Vagina (tissue), 2 donors: ENCODE data around the gene GLIPR1L1. TPM values are rescaled to one million over a fixed set of nuclear protein-coding genes. Genes with fewer than 3 reads are reported as not detected.

Experiments used
- DNase-seq, 2 donors: peaks; one replicate each; pipeline ENCODE4 v3.0.0-alpha.2; 2017; ENCODE audit errors: extremely low spot score in 2 of 2
- H3K27ac ChIP-seq: fragments of 200-600 bp; sonication (generic); one replicate; pipeline ENCODE4 v1.5.1; 2019
- H3K27me3 ChIP-seq: fragments of 200-600 bp; sonication (generic); one replicate; pipeline ENCODE4 v1.5.1; 2019
- H3K36me3 ChIP-seq, 2 donors: fragments of 200-600 bp; sonication (generic); one replicate each; pipeline ENCODE4 v1.5.1; 2017 to 2019
- H3K4me1 ChIP-seq: fragments of 200-600 bp; sonication (generic); one replicate; pipeline ENCODE4 v1.5.1; 2019
- H3K4me3 ChIP-seq, 2 donors: fragments of 200-600 bp; sonication (generic); 1 replicate in 1 of 2; 2 replicates in 1 of 2; pipeline ENCODE4 v1.5.1; 2016 to 2019
- H3K9me3 ChIP-seq: fragments of 200-600 bp; sonication (generic); one replicate; pipeline ENCODE4 v1.5.1; 2019
- POLR2A ChIP-seq, 2 donors: fragments of 450-650 bp; IDR thresholded peaks; one replicate each; pipeline ENCODE4 v1.6.1; 2017; ENCODE audit warnings: antibody characterized with exemption in 2 of 2, mild to moderate bottlenecking in 2 of 2, moderate library complexity in 2 of 2
- POLR2AphosphoS5 ChIP-seq, 2 donors: sonication (generic); formaldehyde crosslinking; IDR thresholded peaks; one replicate each; pipeline ENCODE4 v1.9.0; 2017; ENCODE audit warnings: antibody characterized with exemption in 2 of 2, mild to moderate bottlenecking in 2 of 2, low read depth in 1 of 2; ENCODE audit not compliant: insufficient read depth in 1 of 2
- intact Hi-C: fragments of 100-400 bp; cut with DNase I; formaldehyde crosslinking; loops from one replicate; pipeline ENCODE4 v1.15.1; 2023
- total RNA-seq: library from RNA; depleted of rRNA; stranded (reverse); fragments of >200 nt; gene quantifications from one replicate; pipeline ENCODE4 v1.2.3, GENCODE V29; 2016
- TF ChIP-seq, protein P1 (sequence below), 3 experiments: fragments of 450-650 bp in 2 of 3; fragments of 200-600 bp in 1 of 3; sonication (generic) in 1 of 3; IDR thresholded peaks; one replicate each; pipeline ENCODE4 v1.5.1; 2017 to 2019; ENCODE audit warnings: antibody characterized with exemption in 3 of 3, mild to moderate bottlenecking in 2 of 3, moderate library complexity in 2 of 3

The GLIPR1L1 gene
- total RNA-seq, 1 donor from 2014 or later = not detected

DNA sequence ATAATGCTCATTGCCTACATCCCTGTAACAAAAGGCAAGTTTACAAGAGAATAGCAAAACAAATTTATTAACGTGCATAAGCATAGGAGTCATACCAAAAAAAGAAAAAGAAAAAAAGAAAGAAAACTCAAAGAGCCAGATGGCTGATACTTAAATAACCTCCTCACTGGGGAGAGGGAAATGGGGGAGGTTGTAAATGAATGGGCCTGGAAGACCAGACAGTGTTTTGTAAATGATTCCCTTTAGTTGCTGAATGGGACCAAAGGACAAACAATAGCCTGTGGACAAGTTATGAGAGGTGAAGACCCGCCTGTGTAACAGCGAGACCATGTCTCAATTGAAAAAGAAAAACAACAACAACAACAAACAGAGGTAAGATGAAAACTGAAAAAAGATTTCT is 39.7 kb upstream of the GLIPR1L1 start:
- Histone ChIP-seq H3K4me1 (no peaks in the 10 kb centered on the region), H3K27ac (no peak overlapping the region), H3K9me3 (no peaks in the 10 kb centered on the region), H3K4me3 (no peak overlapping the region), H3K36me3 (no peaks in the 10 kb centered on the region), H3K27me3 (no peaks in the 10 kb centered on the region)
- DNase-seq = no peak
- TF ChIP-seq, protein P1, sequence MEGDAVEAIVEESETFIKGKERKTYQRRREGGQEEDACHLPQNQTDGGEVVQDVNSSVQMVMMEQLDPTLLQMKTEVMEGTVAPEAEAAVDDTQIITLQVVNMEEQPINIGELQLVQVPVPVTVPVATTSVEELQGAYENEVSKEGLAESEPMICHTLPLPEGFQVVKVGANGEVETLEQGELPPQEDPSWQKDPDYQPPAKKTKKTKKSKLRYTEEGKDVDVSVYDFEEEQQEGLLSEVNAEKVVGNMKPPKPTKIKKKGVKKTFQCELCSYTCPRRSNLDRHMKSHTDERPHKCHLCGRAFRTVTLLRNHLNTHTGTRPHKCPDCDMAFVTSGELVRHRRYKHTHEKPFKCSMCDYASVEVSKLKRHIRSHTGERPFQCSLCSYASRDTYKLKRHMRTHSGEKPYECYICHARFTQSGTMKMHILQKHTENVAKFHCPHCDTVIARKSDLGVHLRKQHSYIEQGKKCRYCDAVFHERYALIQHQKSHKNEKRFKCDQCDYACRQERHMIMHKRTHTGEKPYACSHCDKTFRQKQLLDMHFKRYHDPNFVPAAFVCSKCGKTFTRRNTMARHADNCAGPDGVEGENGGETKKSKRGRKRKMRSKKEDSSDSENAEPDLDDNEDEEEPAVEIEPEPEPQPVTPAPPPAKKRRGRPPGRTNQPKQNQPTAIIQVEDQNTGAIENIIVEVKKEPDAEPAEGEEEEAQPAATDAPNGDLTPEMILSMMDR (IDR thresholded peaks at IDR 0.05) = no peak
- TF ChIP-seq POLR2A (IDR thresholded peaks at IDR 0.05) (no peak), POLR2AphosphoS5 (IDR thresholded peaks at IDR 0.05; ENCODE audit: insufficient read depth in 1 of 2, low read depth in 1 of 2) (no peak)
- intact Hi-C loops = no loop called here

DNA sequence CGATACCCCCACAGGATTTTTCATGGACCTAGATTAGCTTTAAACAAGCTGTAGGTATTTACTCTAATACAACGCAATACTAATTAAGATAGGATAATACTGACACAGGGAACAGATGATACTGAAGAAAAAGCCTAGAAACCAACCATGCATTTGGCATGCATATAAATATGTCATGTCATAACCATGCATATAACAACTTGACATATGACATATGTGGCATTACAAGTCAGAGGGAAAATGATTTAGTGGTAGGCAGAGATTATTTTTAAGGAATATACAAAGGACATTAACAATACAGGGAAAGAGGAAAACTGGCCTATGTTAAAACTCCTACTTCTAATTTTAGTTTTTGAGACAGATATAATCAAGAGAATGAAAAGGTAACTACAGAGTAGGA is 32.2 kb upstream of the GLIPR1L1 start:
- no peak for DNase-seq
- intact Hi-C loops = no loop called here

DNA sequence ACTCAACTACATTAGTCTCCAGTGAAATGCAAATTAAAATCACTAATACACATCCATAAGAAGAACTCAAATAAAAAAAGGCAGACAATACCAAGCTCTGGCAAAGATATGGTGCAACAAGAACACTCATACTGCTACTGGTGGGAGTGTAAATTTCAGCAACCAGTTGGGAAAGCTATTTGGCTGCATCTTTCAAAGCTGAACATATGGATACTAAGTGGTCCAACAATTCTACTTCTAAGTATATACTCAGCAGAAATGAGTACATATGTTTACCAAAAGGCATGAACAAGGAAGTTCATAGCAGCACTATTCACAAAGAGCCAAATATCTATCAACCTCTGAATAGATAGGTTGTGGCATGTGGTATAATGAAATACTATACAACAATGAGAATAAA is 31.7 kb upstream of the GLIPR1L1 start:
- Histone ChIP-seq H3K4me3 (no peak overlapping the region), H3K27ac (no peak overlapping the region), H3K9me3 (no peaks in the 10 kb centered on the region), H3K27me3 (no peaks in the 10 kb centered on the region), H3K36me3 (no peaks in the 10 kb centered on the region), H3K4me1 (no peaks in the 10 kb centered on the region)
- no peak for DNase-seq
- intact Hi-C loops = no loop called here
- no peak for TF ChIP-seq POLR2A (IDR thresholded peaks at IDR 0.05)
- TF ChIP-seq POLR2AphosphoS5 (IDR thresholded peaks at IDR 0.05; ENCODE audit: insufficient read depth in 1 of 2, low read depth in 1 of 2) = no peak
- TF ChIP-seq, protein P1 (IDR thresholded peaks at IDR 0.05) = no peak

More for the DNA sequence above, 32.2 kb upstream of the GLIPR1L1 start:
- TF ChIP-seq, protein P1 (IDR thresholded peaks at IDR 0.05) = no peak
- no peak for TF ChIP-seq POLR2AphosphoS5 (IDR thresholded peaks at IDR 0.05; ENCODE audit: insufficient read depth in 1 of 2, low read depth in 1 of 2)
- no peak for TF ChIP-seq POLR2A (IDR thresholded peaks at IDR 0.05)
- no peaks in the 10 kb centered on the region for H3K9me3 ChIP-seq
- H3K4me1 ChIP-seq = no peaks in the 10 kb centered on the region
- no peaks in the 10 kb centered on the region for H3K27me3 ChIP-seq
- H3K27ac ChIP-seq = no peak overlapping the region
- no peak overlapping the region for H3K4me3 ChIP-seq
- no peaks in the 10 kb centered on the region for H3K36me3 ChIP-seq

DNA sequence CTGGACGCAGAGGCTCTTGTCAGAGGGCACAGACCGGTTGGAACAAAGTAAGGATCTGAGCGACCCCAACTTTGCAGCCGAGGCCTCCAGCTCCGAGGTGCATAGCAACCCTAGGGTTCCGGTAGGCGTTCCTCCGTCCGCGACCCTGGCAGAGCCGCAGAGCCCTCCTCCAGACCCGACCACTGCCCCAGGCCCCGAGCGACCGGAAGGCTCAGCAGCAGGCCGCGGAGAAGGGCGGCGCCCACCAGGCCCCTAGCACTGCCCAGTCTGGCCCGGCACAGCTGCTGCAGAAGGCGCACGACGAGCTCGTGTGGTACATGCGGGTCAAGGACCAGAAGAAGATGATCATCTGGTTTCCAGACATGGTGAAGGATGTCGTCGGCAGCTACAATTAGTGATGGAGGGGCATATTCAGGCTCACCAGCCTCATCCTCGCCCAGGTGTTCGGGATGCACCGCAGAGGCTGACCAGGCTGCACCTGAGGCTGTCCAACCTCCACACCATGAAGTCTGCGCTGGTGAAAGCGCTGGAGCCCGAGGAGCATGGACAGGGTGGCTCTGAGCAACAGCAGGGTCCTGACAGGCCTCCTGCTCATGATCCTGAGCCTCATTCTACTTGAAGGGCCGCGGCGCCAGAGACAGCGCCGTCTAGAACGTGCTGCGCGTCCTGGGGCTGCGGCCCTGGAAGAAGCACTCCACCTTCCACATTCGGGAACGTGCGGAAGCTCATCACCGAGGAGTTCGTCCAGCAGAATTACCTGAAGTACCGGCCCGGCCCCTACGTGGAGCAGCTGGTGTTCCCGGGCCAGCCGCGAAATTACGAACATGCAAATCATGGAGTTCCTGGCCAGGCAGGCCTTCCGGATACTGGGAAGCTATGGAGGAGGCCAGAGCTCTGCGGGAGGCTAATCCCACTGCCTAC is 28.8 kb upstream of the GLIPR1L1 start:
- intact Hi-C loops = no loop called here
- H3K9me3 ChIP-seq = no peaks in the 10 kb centered on the region
- DNase-seq = no peak
- H3K4me1 ChIP-seq = no peaks in the 10 kb centered on the region
- H3K36me3 ChIP-seq = no peaks in the 10 kb centered on the region
- H3K4me3 ChIP-seq = no peak overlapping the region
- TF ChIP-seq, protein P1 (IDR thresholded peaks at IDR 0.05) = no peak
- TF ChIP-seq POLR2A (IDR thresholded peaks at IDR 0.05) (no peak), POLR2AphosphoS5 (IDR thresholded peaks at IDR 0.05; ENCODE audit: insufficient read depth in 1 of 2, low read depth in 1 of 2) (no peak)
- no peaks in the 10 kb centered on the region for H3K27me3 ChIP-seq
- no peak overlapping the region for H3K27ac ChIP-seq

DNA sequence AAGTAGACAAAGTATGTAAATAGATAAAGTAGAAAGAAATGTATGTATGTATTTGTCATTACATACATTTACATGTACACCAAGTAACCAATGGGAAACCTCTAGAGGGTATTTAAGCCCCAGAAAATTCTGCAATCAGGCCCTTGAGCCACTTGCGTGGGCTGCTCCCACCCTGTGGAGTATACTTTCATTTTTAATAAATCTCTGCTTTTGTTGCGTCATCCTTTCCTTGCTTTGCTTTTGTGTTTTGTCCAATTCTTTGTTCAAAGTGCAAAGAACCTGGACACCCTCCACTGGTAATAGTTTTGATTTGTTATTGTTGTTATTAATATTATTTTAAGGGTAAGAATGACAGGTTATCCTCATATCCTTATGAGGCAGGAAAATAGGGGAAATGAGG is 26.2 kb upstream of the GLIPR1L1 start:
- TF ChIP-seq, protein P1 (IDR thresholded peaks at IDR 0.05) = no peak
- TF ChIP-seq POLR2A (IDR thresholded peaks at IDR 0.05) (no peak), POLR2AphosphoS5 (IDR thresholded peaks at IDR 0.05; ENCODE audit: insufficient read depth in 1 of 2, low read depth in 1 of 2) (no peak)
- H3K36me3 ChIP-seq = no peaks in the 10 kb centered on the region
- no peak for DNase-seq
- H3K4me3 ChIP-seq = no peak overlapping the region
- intact Hi-C loops = no loop called here
- H3K27me3 ChIP-seq = no peaks in the 10 kb centered on the region
- H3K27ac ChIP-seq = no peak overlapping the region
- H3K4me1 ChIP-seq = no peaks in the 10 kb centered on the region
- H3K9me3 ChIP-seq = no peaks in the 10 kb centered on the region
